Measurements from ENCODE around the gene SMAGP. TPM values are rescaled to one million over a fixed set of nuclear protein-coding genes. Genes with fewer than 3 reads are reported as not detected.
"Not testable (repeated sequence)": the region's sequence is repeated elsewhere in the genome, so short reads cannot be mapped to it uniquely, and the experiment has no call there.

Gene SMAGP
- total RNA-seq, 2 donors from 2014 or later = 0.13 to 0.50 TPM

GRCh38 chr12:51245476-51246253 lies 24.6 kb downstream of the SMAGP start:
- Mint-ChIP-seq H3K27me3 (no peaks in the 10 kb centered on the region), H3K36me3 (ENCODE audit: low read depth) (peaks cover 59% of the 10 kb centered on the region), H3K4me1 (peaks cover 34% of the 10 kb centered on the region), H3K27ac (peak overlapping the region; percentile 91), H3K4me3 (peak overlapping the region; percentile 68), H3K9me3 (no peaks in the 10 kb centered on the region)
- peak; percentile 44 for ATAC-seq (replicated peaks)

- Mint-ChIP-seq H3K27me3 (no peaks in the 10 kb centered on the region), H3K9me3 (no peaks in the 10 kb centered on the region), H3K4me1 (peaks cover 43% of the 10 kb centered on the region), H3K36me3 (ENCODE audit: low read depth) (peaks cover 73% of the 10 kb centered on the region), H3K27ac (peak overlapping the region; percentile 66), H3K4me3 (no peak overlapping the region)
- no peak for ATAC-seq (replicated peaks)
Measured at GRCh38 chr12:51244269-51244668, 25.9 kb downstream of the SMAGP start.

GRCh38 chr12:51242876-51243275 lies 27.3 kb downstream of the SMAGP start:
- peaks cover 87% of the 10 kb centered on the region for H3K36me3 Mint-ChIP-seq (ENCODE audit: low read depth)
- peak overlapping the region; percentile 4 for H3K27ac Mint-ChIP-seq
- no peak overlapping the region for H3K4me3 Mint-ChIP-seq
- ATAC-seq (replicated peaks) = no peak
- peaks cover 44% of the 10 kb centered on the region for H3K4me1 Mint-ChIP-seq
- H3K9me3 Mint-ChIP-seq = no peaks in the 10 kb centered on the region
- H3K27me3 Mint-ChIP-seq = no peaks in the 10 kb centered on the region

GRCh38 chr12:51242120-51242519 lies 28.1 kb downstream of the SMAGP start:
- no peaks in the 10 kb centered on the region for H3K27me3 Mint-ChIP-seq
- ATAC-seq (replicated peaks) = no peak
- H3K36me3 Mint-ChIP-seq (ENCODE audit: low read depth) = peaks cover 87% of the 10 kb centered on the region
- H3K4me1 Mint-ChIP-seq = peaks cover 41% of the 10 kb centered on the region
- H3K9me3 Mint-ChIP-seq = no peaks in the 10 kb centered on the region
- H3K27ac Mint-ChIP-seq = peak overlapping the region; percentile 59
- H3K4me3 Mint-ChIP-seq = peak overlapping the region; percentile 39

GRCh38 chr12:51240971-51241370 lies 29.2 kb downstream of the SMAGP start:
- no peak for ATAC-seq (replicated peaks)
- H3K27ac Mint-ChIP-seq = peak overlapping the region; percentile 95
- H3K27me3 Mint-ChIP-seq = no peaks in the 10 kb centered on the region
- peak overlapping the region; percentile 94 for H3K4me3 Mint-ChIP-seq
- peaks cover 81% of the 10 kb centered on the region for H3K36me3 Mint-ChIP-seq (ENCODE audit: low read depth)
- H3K9me3 Mint-ChIP-seq = no peaks in the 10 kb centered on the region
- peaks cover 34% of the 10 kb centered on the region for H3K4me1 Mint-ChIP-seq

GRCh38 chr12:51238510-51239334 lies 31.5 kb downstream of the SMAGP start, which contains the start of gene DAZAP2:
DAZAP2 (plus strand) TSS chr12:51238826; CDS start chr12:51238908, 82 bp downstream.
- Mint-ChIP-seq H3K27me3 (no peaks in the 10 kb centered on the region), H3K27ac (peak within 1 kb of the TSS; percentile 95), H3K4me1 (peaks cover 28% of the 10 kb centered on the region), H3K9me3 (no peaks in the 10 kb centered on the region), H3K4me3 (peak within 1 kb of the TSS; percentile 94), H3K36me3 (ENCODE audit: low read depth) (peaks cover 58% of the 10 kb centered on the region)
- ATAC-seq (replicated peaks) = peak; percentile 95

GRCh38 chr12:51238037-51238509 lies 32.1 kb downstream of the SMAGP start:
- H3K27ac Mint-ChIP-seq = peak overlapping the region; percentile 95

GRCh38 chr12:51234530-51234929 lies 35.7 kb downstream of the SMAGP start:
- Mint-ChIP-seq H3K4me1 (peaks cover 6% of the 10 kb centered on the region), H3K36me3 (ENCODE audit: low read depth) (peaks cover 17% of the 10 kb centered on the region), H3K9me3 (no peaks in the 10 kb centered on the region), H3K4me3 (no peak overlapping the region), H3K27me3 (no peaks in the 10 kb centered on the region), H3K27ac (peak overlapping the region; percentile 9)
- ATAC-seq (replicated peaks) = no peak

More at GRCh38 chr12:51238037-51238509, 32.1 kb downstream of the SMAGP start:
- Mint-ChIP-seq H3K36me3 (ENCODE audit: low read depth) (peaks cover 53% of the 10 kb centered on the region), H3K4me3 (peak overlapping the region; percentile 94), H3K4me1 (peaks cover 27% of the 10 kb centered on the region), H3K9me3 (no peaks in the 10 kb centered on the region), H3K27me3 (no peaks in the 10 kb centered on the region)
- peak; percentile 12 for ATAC-seq (replicated peaks)

GRCh38 chr12:51232642-51233041 lies 37.6 kb downstream of the SMAGP start:
- ATAC-seq (replicated peaks) = no peak
- H3K27ac Mint-ChIP-seq = no peak overlapping the region
- H3K27me3 Mint-ChIP-seq = no peaks in the 10 kb centered on the region
- no peaks in the 10 kb centered on the region for H3K9me3 Mint-ChIP-seq
- no peak overlapping the region for H3K4me3 Mint-ChIP-seq
- no peaks in the 10 kb centered on the region for H3K4me1 Mint-ChIP-seq
- no peaks in the 10 kb centered on the region for H3K36me3 Mint-ChIP-seq (ENCODE audit: low read depth)

- ATAC-seq (replicated peaks) = no peak
- H3K9me3 Mint-ChIP-seq = no peaks in the 10 kb centered on the region
Measured at GRCh38 chr12:51229116-51229809, 41.0 kb downstream of the SMAGP start.

GRCh38 chr12:51227962-51228361 lies 42.3 kb downstream of the SMAGP start:
- Mint-ChIP-seq H3K4me3 (no peak overlapping the region), H3K36me3 (ENCODE audit: low read depth) (no peaks in the 10 kb centered on the region), H3K9me3 (no peaks in the 10 kb centered on the region), H3K27me3 (no peaks in the 10 kb centered on the region), H3K4me1 (no peaks in the 10 kb centered on the region), H3K27ac (no peak overlapping the region)
- no peak for ATAC-seq (replicated peaks)

More at GRCh38 chr12:51229116-51229809, 41.0 kb downstream of the SMAGP start:
- Mint-ChIP-seq H3K36me3 (ENCODE audit: low read depth) (no peaks in the 10 kb centered on the region), H3K27me3 (no peaks in the 10 kb centered on the region), H3K4me3 (no peak overlapping the region), H3K4me1 (no peaks in the 10 kb centered on the region), H3K27ac (no peak overlapping the region)

- not testable (repeated sequence) for H3K36me3 Mint-ChIP-seq (ENCODE audit: low read depth); H3K4me1 Mint-ChIP-seq; H3K9me3 Mint-ChIP-seq; H3K27me3 Mint-ChIP-seq; H3K4me3 Mint-ChIP-seq; H3K27ac Mint-ChIP-seq
- ATAC-seq (replicated peaks) = peak; percentile 26
Measured at GRCh38 chr12:51227112-51227511, 43.1 kb downstream of the SMAGP start.

GRCh38 chr12:51225771-51226170 lies 44.4 kb downstream of the SMAGP start:
- no peaks in the 10 kb centered on the region for H3K27me3 Mint-ChIP-seq

GRCh38 chr12:51225234-51225633 lies 45.0 kb downstream of the SMAGP start:
- Mint-ChIP-seq H3K27ac (peak overlapping the region; percentile 65), H3K27me3 (no peaks in the 10 kb centered on the region), H3K4me3 (no peak overlapping the region), H3K36me3 (ENCODE audit: low read depth) (no peaks in the 10 kb centered on the region), H3K4me1 (peaks cover 5% of the 10 kb centered on the region), H3K9me3 (no peaks in the 10 kb centered on the region)
- no peak for ATAC-seq (replicated peaks)

More at GRCh38 chr12:51225771-51226170, 44.4 kb downstream of the SMAGP start:
- no peaks in the 10 kb centered on the region for H3K36me3 Mint-ChIP-seq (ENCODE audit: low read depth)
- H3K4me1 Mint-ChIP-seq = peaks cover 5% of the 10 kb centered on the region
- no peak for ATAC-seq (replicated peaks)
- H3K4me3 Mint-ChIP-seq = no peak overlapping the region
- H3K9me3 Mint-ChIP-seq = no peaks in the 10 kb centered on the region
- no peak overlapping the region for H3K27ac Mint-ChIP-seq

All from activated T-helper 17 cell treated with anti-CD3 and anti-CD28 coated beads, Interleukin-2, amount 50 U/mL, for 72 hours (primary cell).